Activated CD8-positive, alpha-beta memory T cell treated with anti-CD3 and anti-CD28 coated beads for 4 hours (primary cell): Measurements from ENCODE around the gene FAM120C.
A peak's percentile ranks its signal among the peaks of the same experiment; 100 is the strongest.

Source experiments
- DNase-seq, 2 donors: peaks; one replicate each; pipeline ENCODE4 v3.0.0-alpha.2; 2020; ENCODE audit warnings: low read depth in 2 of 2

Gene FAM120C

DNA sequence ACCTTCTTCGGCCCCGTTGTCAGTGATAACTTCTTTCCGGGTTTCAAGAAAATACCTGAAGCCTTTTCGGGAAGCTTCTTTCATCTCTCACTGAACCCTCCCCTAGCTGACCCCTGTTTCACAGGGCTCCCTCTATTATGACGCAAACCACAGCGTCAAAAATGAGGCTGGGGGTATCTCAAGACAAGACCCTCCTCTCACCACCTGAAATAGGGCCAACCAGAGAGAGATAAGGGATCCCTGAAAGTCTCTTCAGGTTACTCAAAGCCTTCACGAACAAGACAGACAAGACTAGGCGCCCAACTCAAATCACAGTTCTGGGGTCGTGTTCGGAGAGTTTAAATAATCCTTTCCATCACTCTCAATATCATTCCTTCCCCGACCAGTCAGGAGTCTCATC lies 140.0 kb downstream of the FAM120C start:
- DNase-seq: no peak

DNA sequence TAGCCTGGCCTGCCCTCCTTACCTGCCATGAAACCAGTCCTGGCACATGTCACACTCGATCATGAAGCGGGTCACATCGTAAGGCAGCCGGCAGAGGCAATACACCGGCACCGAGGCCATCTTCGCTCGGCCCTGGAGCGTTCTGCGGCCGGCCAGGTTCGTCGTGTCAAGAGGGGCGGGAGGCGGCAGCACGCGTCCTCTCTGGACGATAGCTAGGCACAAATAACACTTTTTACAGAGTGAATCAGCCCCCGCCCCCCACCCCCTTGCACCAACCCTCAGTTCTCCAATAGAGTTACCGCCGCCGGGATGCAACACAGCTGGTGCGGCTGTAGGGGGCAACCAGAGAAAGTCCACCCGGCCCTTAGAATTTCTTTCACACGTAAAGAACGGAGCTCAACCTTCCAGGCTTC lies 140.4 kb downstream of the FAM120C start:
- peak in 1 of 2 donors; percentile 14 for DNase-seq

DNA sequence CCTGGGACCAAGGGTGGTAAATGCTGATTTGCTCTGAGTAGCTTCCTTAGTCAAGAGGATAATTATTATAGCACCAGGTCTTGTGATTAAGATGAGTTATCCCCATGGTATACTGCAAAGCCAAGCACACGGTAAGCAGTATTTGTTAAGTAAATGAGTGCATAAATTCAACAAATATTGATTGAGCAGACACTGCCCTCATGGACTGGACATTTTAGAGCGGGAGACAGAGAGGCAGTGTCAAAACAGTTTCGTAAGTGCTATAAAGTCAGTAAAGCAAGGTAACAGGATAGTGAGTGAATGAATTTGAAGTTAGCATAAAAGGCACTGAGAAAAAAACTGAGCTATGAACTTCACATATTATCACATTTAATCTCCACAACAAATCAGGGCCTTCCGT lies 152.7 kb downstream of the FAM120C start:
- no peak for DNase-seq

DNA sequence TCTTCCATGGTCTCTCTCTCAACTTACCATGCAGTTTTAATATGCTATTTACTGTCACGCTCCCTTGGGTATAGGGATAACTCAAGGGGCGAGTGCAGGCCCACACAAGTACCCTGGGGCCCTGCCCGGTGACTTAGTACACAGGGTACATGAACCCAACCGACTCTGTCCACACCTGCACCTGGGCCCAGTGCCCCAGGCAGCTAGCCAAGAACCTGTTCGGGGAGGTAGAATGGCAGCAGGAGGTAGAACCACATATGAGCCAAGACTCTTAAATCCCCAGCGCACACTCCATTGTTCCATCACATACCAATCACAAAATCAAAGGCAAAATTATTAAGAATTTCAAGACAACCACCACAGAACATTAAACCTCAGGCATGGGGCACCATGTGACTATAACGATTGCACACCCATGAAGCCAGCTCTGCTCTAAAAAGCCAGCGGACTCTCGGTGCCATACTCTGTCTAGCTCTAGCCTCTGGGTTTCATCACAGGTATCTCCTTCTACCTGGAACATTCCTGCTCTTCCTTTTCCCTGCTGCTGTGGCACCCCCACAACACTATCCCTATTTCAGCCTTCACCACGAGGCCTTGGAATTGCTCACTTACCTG lies 153.4 kb downstream of the FAM120C start:
- no peak for DNase-seq

DNA sequence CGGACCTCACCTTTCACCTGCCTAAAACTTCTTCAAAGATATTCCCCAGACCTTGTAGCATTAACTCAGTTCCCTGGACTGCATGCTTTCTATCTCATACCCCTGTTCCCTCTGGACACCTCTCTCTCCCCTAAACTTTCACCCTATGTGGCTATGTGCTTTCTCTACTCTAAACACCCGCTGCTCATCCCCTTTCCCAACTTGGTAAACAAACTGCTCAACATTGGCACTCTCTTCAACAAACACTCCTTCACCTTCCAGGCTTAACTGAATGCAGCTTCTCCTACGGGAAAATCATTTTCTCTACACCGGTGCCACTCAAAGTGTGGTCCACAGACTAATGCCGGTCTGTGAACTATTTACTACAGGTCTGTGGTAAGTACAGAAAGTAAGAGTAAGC lies 158.7 kb downstream of the FAM120C start:
- no peak for DNase-seq
